Neural progenitor cell (in vitro differentiated cells): ENCODE data around the gene ITPR1. TPM values are rescaled to one million over a fixed set of nuclear protein-coding genes. Genes with fewer than 3 reads are reported as not detected.

Source experiments
- DNase-seq: peaks from one replicate; pipeline ENCODE4 v3.0.0-alpha.2; 2016; ENCODE audit warnings: low spot score
- H2AFZ ChIP-seq: fragments of 200-600 bp; sonication (generic); replicated peaks from 2 replicates; pipeline ENCODE4 v1.6.1; 2016; ENCODE audit warnings: antibody characterized with exemption
- H3F3A ChIP-seq: fragments of 200-600 bp; sonication (generic); 2 replicates; pipeline ENCODE4 v1.6.1; 2016; ENCODE audit warnings: antibody characterized with exemption, low read depth
- H3K27ac ChIP-seq: fragments of 200-600 bp; sonication (generic); 2 replicates; pipeline ENCODE4 v1.5.1; 2016; ENCODE audit warnings: mild to moderate bottlenecking
- H3K27me3 ChIP-seq: fragments of 200-600 bp; sonication (generic); 2 replicates; pipeline ENCODE4 v1.6.1; 2016; ENCODE audit warnings: mild to moderate bottlenecking, moderate library complexity
- H3K36me3 ChIP-seq: fragments of 200-600 bp; sonication (generic); 2 replicates; pipeline ENCODE4 v1.5.1; 2016
- H3K4me1 ChIP-seq: fragments of 200-600 bp; sonication (generic); 2 replicates; pipeline ENCODE4 v1.6.1; 2016; ENCODE audit warnings: mixed run types
- H3K4me2 ChIP-seq: fragments of 200-600 bp; sonication (generic); 2 replicates; pipeline ENCODE4 v1.6.1; 2016
- H3K4me3 ChIP-seq: fragments of 200-600 bp; sonication (generic); 2 replicates; pipeline ENCODE4 v1.5.1; 2016
- H3K79me2 ChIP-seq: fragments of 200-600 bp; sonication (generic); 2 replicates; pipeline ENCODE4 v1.6.1; 2016; ENCODE audit warnings: low read depth
- H3K9ac ChIP-seq: fragments of 200-600 bp; sonication (generic); 2 replicates; pipeline ENCODE4 v1.6.1; 2016
- H3K9me3 ChIP-seq: fragments of 200-600 bp; sonication (generic); 2 replicates; pipeline ENCODE4 v1.5.1; 2016; ENCODE audit warnings: low read depth
- H4K20me1 ChIP-seq: fragments of 200-600 bp; sonication (generic); 2 replicates; pipeline ENCODE4 v1.6.1; 2016; ENCODE audit warnings: low read depth
- H3K27ac Mint-ChIP-seq: 3 replicates; pipeline ENCODE4 v1.8.0; 2021; ENCODE audit warnings: mixed read lengths
- H3K27me3 Mint-ChIP-seq: 2 replicates; pipeline ENCODE4 v1.8.0; 2022; ENCODE audit warnings: low read depth, mild to moderate bottlenecking, inconsistent platforms, moderate library complexity, mixed read lengths; ENCODE audit not compliant: insufficient read depth
- H3K36me3 Mint-ChIP-seq: 3 replicates; pipeline ENCODE4 v1.8.0; 2021; ENCODE audit warnings: mixed read lengths
- H3K4me1 Mint-ChIP-seq: 3 replicates; pipeline ENCODE4 v1.8.0; 2021; ENCODE audit warnings: mixed read lengths
- H3K4me3 Mint-ChIP-seq: 3 replicates; pipeline ENCODE4 v1.8.0; 2021; ENCODE audit warnings: mild to moderate bottlenecking, moderate library complexity, mixed read lengths
- H3K9me3 Mint-ChIP-seq: 3 replicates; pipeline ENCODE4 v1.8.0; 2020; ENCODE audit warnings: mixed read lengths
- CTCF ChIP-seq: fragments of 200-600 bp; sonication (generic); IDR thresholded peaks from 2 replicates; pipeline ENCODE4 v1.5.1; 2017; ENCODE audit warnings: antibody characterized with exemption, mild to moderate bottlenecking
- EZH2 ChIP-seq: fragments of 200-600 bp; sonication (generic); IDR thresholded peaks from 2 replicates; pipeline ENCODE4 v1.6.1; 2017; ENCODE audit warnings: antibody characterized with exemption, mild to moderate bottlenecking, moderate library complexity
- EZH2phosphoT487 ChIP-seq: fragments of 200-600 bp; sonication (generic); IDR thresholded peaks from 2 replicates; pipeline ENCODE4 v1.6.1; 2017; ENCODE audit warnings: antibody characterized with exemption
- total RNA-seq: library from RNA; depleted of rRNA; stranded (reverse); fragments of >200 nt; gene quantifications from 2 replicates; pipeline ENCODE4 v1.2.3, GENCODE V29; 2015; ENCODE audit warnings: low replicate concordance

The ITPR1 gene
- total RNA-seq, 1 donor from 2014 or later: 5.0 TPM

GRCh38 chr3:4704552-4704951 lies 211.4 kb downstream of the ITPR1 start:
- TF ChIP-seq EZH2: no peak
- no peak for TF ChIP-seq EZH2phosphoT487
- TF ChIP-seq CTCF: no peak
- no peaks in the 10 kb centered on the region for H3K36me3 ChIP-seq

GRCh38 chr3:4707324-4707723 lies 214.2 kb downstream of the ITPR1 start:
- peaks cover 2% of the 10 kb centered on the region for H3K4me1 Mint-ChIP-seq
- H3K27ac Mint-ChIP-seq: no peak overlapping the region
- no peak overlapping the region for H3K9ac ChIP-seq
- H3K36me3 Mint-ChIP-seq: peaks cover 2% of the 10 kb centered on the region
- no peaks in the 10 kb centered on the region for H3K79me2 ChIP-seq
- no peak for DNase-seq
- no peak overlapping the region for H3K4me3 Mint-ChIP-seq
- no peak overlapping the region for H3K27ac ChIP-seq
- no peaks in the 10 kb centered on the region for H3K27me3 Mint-ChIP-seq
- H3K4me1 ChIP-seq: no peaks in the 10 kb centered on the region
- TF ChIP-seq EZH2: no peak
- TF ChIP-seq CTCF: no peak
- no peak for TF ChIP-seq EZH2phosphoT487
- no peaks in the 10 kb centered on the region for H3K27me3 ChIP-seq
- H3K9me3 Mint-ChIP-seq: no peaks in the 10 kb centered on the region
- H2AFZ ChIP-seq: no peak overlapping the region
- H3K9me3 ChIP-seq: no peaks in the 10 kb centered on the region
- no peak overlapping the region for H3K4me3 ChIP-seq
- no peaks in the 10 kb centered on the region for H4K20me1 ChIP-seq
- no peaks in the 10 kb centered on the region for H3K36me3 ChIP-seq
- H3F3A ChIP-seq: no peaks in the 10 kb centered on the region
- no peak overlapping the region for H3K4me2 ChIP-seq

More at GRCh38 chr3:4704552-4704951, 211.4 kb downstream of the ITPR1 start:
- H3K4me2 ChIP-seq: no peak overlapping the region
- no peak overlapping the region for H3K9ac ChIP-seq
- Mint-ChIP-seq H3K9me3 (no peaks in the 10 kb centered on the region), H3K27ac (no peak overlapping the region), H3K36me3 (peaks cover 6% of the 10 kb centered on the region), H3K27me3 (no peaks in the 10 kb centered on the region), H3K4me3 (no peak overlapping the region), H3K4me1 (peaks cover 2% of the 10 kb centered on the region)
- H3K79me2 ChIP-seq: no peaks in the 10 kb centered on the region
- no peak overlapping the region for H2AFZ ChIP-seq
- no peak for DNase-seq
- no peaks in the 10 kb centered on the region for H4K20me1 ChIP-seq
- no peaks in the 10 kb centered on the region for H3K4me1 ChIP-seq
- H3K4me3 ChIP-seq: no peak overlapping the region
- H3F3A ChIP-seq: no peaks in the 10 kb centered on the region
- H3K27ac ChIP-seq: no peak overlapping the region
- H3K27me3 ChIP-seq: no peaks in the 10 kb centered on the region
- H3K9me3 ChIP-seq: no peaks in the 10 kb centered on the region

- no peaks in the 10 kb centered on the region for H3K79me2 ChIP-seq
- H3K4me2 ChIP-seq: no peak overlapping the region
- peak overlapping the region; percentile 15 for H3K27ac Mint-ChIP-seq
- H3K4me3 ChIP-seq: no peak overlapping the region
- DNase-seq: no peak
- no peaks in the 10 kb centered on the region for H3F3A ChIP-seq
- no peaks in the 10 kb centered on the region for H3K36me3 ChIP-seq
- H3K9me3 Mint-ChIP-seq: no peaks in the 10 kb centered on the region
- no peak overlapping the region for H2AFZ ChIP-seq
- H3K4me1 Mint-ChIP-seq: peaks cover 2% of the 10 kb centered on the region
- no peaks in the 10 kb centered on the region for H3K9me3 ChIP-seq
- H3K36me3 Mint-ChIP-seq: peaks cover 2% of the 10 kb centered on the region
- TF ChIP-seq CTCF (no peak), EZH2phosphoT487 (no peak)
- no peaks in the 10 kb centered on the region for H3K4me1 ChIP-seq
- H3K9ac ChIP-seq: no peak overlapping the region
- H4K20me1 ChIP-seq: no peaks in the 10 kb centered on the region
- no peaks in the 10 kb centered on the region for H3K27me3 ChIP-seq
- H3K27me3 Mint-ChIP-seq: no peaks in the 10 kb centered on the region
- no peak overlapping the region for H3K4me3 Mint-ChIP-seq
- H3K27ac ChIP-seq: no peak overlapping the region
These were observed 215.1 kb downstream of the ITPR1 start for GRCh38 chr3:4708230-4708629.
